ENCODE measurements around the gene URB2. TPM values are rescaled to one million over a fixed set of nuclear protein-coding genes. Genes with fewer than 3 reads are reported as not detected.

The URB2 gene
- total RNA-seq, 1 experiment from 2014 or later, result 20.4 TPM

DNA sequence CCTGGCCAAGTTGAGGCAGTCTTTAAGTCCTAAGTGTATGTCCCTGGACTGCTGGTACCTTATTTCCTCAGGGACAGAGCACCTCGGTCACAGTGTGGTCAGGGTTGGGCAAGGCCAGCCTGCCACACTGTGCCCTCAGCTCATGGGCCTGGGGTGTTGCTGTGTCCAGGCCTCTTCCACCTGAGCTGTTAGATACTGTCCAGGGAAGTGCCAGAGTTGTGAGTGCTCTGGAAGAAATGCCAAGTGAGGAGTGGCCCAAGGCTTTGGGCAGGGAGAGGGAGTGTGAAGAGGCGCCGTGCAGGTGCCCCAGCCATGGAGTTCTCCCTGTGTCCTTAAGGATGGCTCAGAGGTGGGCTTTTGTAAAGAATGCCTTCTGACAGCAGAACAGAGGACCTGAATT is 15.3 kb downstream of the URB2 start:
- H3K9me3 ChIP-seq (ENCODE audit: control insufficient read depth in 1 of 2, insufficient read depth in 1 of 2, low read depth in 1 of 2, low read length in 2 of 2), result no peaks in the 10 kb centered on the region
- no TSS peak for BruUV-seq (replicated peaks)
- H3K27me3 ChIP-seq (ENCODE audit: insufficient read depth, low read length), result no peaks in the 10 kb centered on the region
- DNase-seq (ENCODE audit: low read depth, low spot score) (no peak), ATAC-seq (no peak)
- H3K79me2 ChIP-seq (ENCODE audit: insufficient read depth, low read length), result peaks cover 75% of the 10 kb centered on the region
- no peak overlapping the region for H3K4me3 ChIP-seq (replicated peaks in 1 of 2; ENCODE audit: low read depth in 1 of 2, low read length in 2 of 2)
- intact Hi-C loops (cut with micrococcal nuclease), result no loop called here
- ChIA-PET POLR2A (interaction anchor here (1.1 kb wide), 1 partner anchor 14 kb away, joined by 3 read pairs; no protein-coding TSS in a partner anchor), RAD21 (ENCODE audit: low non-redundant PET in 1 of 2, low total read pairs in 2 of 2, uncharacterized antibody in 2 of 2, unreplicated experiment in 2 of 2) (no interaction called here), CTCF (no interaction called here)
- no peak overlapping the region for H3K27ac ChIP-seq (ENCODE audit: low read depth, low read length)
- H3K9ac ChIP-seq (ENCODE audit: low read length), result no peak overlapping the region
- H3K4me1 ChIP-seq (ENCODE audit: control insufficient read depth in 1 of 2, insufficient read depth in 2 of 2, low read length in 2 of 2), result no peaks in the 10 kb centered on the region
- H2AFZ ChIP-seq (ENCODE audit: low read depth, low read length, poor library complexity, severe bottlenecking), result no peak overlapping the region
- H3K4me2 ChIP-seq (ENCODE audit: low read length), result no peak overlapping the region
- H3K9me2 ChIP-seq (ENCODE audit: insufficient read depth), result no peaks in the 10 kb centered on the region
- no peaks in the 10 kb centered on the region; the same call in 1 of the 2 replicates for H4K20me1 ChIP-seq (ENCODE audit: insufficient read depth)
- no peak for TF ChIP-seq ZFX (IDR thresholded peaks at IDR 0.05)
- peaks cover 34 to 37% of the 10 kb centered on the region in 2 experiments for H3K36me3 ChIP-seq (ENCODE audit: control insufficient read depth in 1 of 2, insufficient read depth in 2 of 2, low read length in 2 of 2)

- Histone ChIP-seq H3K4me1 (ENCODE audit: control insufficient read depth in 1 of 2, insufficient read depth in 2 of 2, low read length in 2 of 2) (no peaks in the 10 kb centered on the region), H3K4me3 (replicated peaks in 1 of 2; ENCODE audit: low read depth in 1 of 2, low read length in 2 of 2) (no peak overlapping the region), H2AFZ (ENCODE audit: low read depth, low read length, poor library complexity, severe bottlenecking) (no peak overlapping the region), H3K9me2 (ENCODE audit: insufficient read depth) (no peaks in the 10 kb centered on the region), H3K79me2 (ENCODE audit: insufficient read depth, low read length) (peaks cover 65% of the 10 kb centered on the region), H3K36me3 (ENCODE audit: control insufficient read depth in 1 of 2, insufficient read depth in 2 of 2, low read length in 2 of 2) (peaks cover 33 to 34% of the 10 kb centered on the region in 2 experiments; a peak in 3 of 4 replicates), H3K4me2 (ENCODE audit: low read length) (no peak overlapping the region), H3K9me3 (ENCODE audit: control insufficient read depth in 1 of 2, insufficient read depth in 1 of 2, low read depth in 1 of 2, low read length in 2 of 2) (no peaks in the 10 kb centered on the region), H3K27ac (ENCODE audit: low read depth, low read length) (no peak overlapping the region), H3K27me3 (ENCODE audit: insufficient read depth, low read length) (no peaks in the 10 kb centered on the region), H3K9ac (ENCODE audit: low read length) (no peak overlapping the region), H4K20me1 (ENCODE audit: insufficient read depth) (no peaks in the 10 kb centered on the region; the same call in 1 of the 2 replicates)
- ChIA-PET POLR2A (no interaction called here), RAD21 (ENCODE audit: low non-redundant PET in 1 of 2, low total read pairs in 2 of 2, uncharacterized antibody in 2 of 2, unreplicated experiment in 2 of 2) (no interaction called here), CTCF (no interaction called here)
- TF ChIP-seq ZFX (IDR thresholded peaks at IDR 0.05), result no peak
- no peak for TF ChIP-seq RAD21 (IDR thresholded peaks at IDR 0.05; ENCODE audit: low read depth)
- no peak for TF ChIP-seq EGR1 (IDR thresholded peaks at IDR 0.05; ENCODE audit: low read depth)
- TF ChIP-seq SP1 (IDR thresholded peaks at IDR 0.05; ENCODE audit: low read depth), result no peak
- no peak for TF ChIP-seq EZH2phosphoT487 (IDR thresholded peaks at IDR 0.05; ENCODE audit: borderline replicate concordance)
- no peak for TF ChIP-seq CBX3 (IDR thresholded peaks at IDR 0.05; ENCODE audit: low read depth)
- no peak for TF ChIP-seq EZH2 (IDR thresholded peaks at IDR 0.05)
- no peak for TF ChIP-seq MAX (IDR thresholded peaks at IDR 0.05)
- TF ChIP-seq REST (IDR thresholded peaks at IDR 0.05; ENCODE audit: low read depth), result no peak
- no peak for TF ChIP-seq CEBPB (IDR thresholded peaks at IDR 0.05; ENCODE audit: low read depth)
- TF ChIP-seq SIN3A (IDR thresholded peaks at IDR 0.05; ENCODE audit: low read depth), result no peak
- no peak for TF ChIP-seq POLR2AphosphoS5 (IDR thresholded peaks at IDR 0.05; ENCODE audit: low read depth, low read length)
- no peak for TF ChIP-seq ZBTB33 (IDR thresholded peaks at IDR 0.05; ENCODE audit: extremely low read depth, insufficient replicate concordance, low read length)
- no peak for TF ChIP-seq ZNF274 (IDR thresholded peaks at IDR 0.05; ENCODE audit: low read depth, low read length)
- DNase-seq (ENCODE audit: low read depth, low spot score), result no peak
- BruUV-seq (replicated peaks), result no TSS peak
- intact Hi-C loops (cut with micrococcal nuclease), result no loop called here
- ATAC-seq, result no peak
Observed at GRCh38 chr1:229642376-229642775, 16.3 kb downstream of the URB2 start.
